Measurements from ENCODE around the gene FGD4. TPM values are rescaled to one million over a fixed set of nuclear protein-coding genes. Genes with fewer than 3 reads are reported as not detected.

FGD4 gene
- total and polyA plus RNA-seq, 9 of the 15 experiments (the other 6 are each of a cell fraction or from before 2014, with no cell fraction given): 0.05 to 0.51 (median 0.27) TPM

GRCh38 chr12:32600681-32601080, 201.3 kb downstream of the FGD4 start (continued):
- TF ChIP-seq ZNF143 (CRISPR knock-in tag; IDR thresholded peaks at IDR 0.05) (no peak), ZZZ3 (IDR thresholded peaks at IDR 0.05) (no peak), HOXB6 (CRISPR knock-in tag; IDR thresholded peaks at IDR 0.05; ENCODE audit: borderline replicate concordance) (no peak)

- Histone ChIP-seq H3K27me3 (ENCODE audit: control insufficient read depth in 2 of 2, insufficient read depth in 2 of 2, low read length in 2 of 2) (peaks cover 0 to 10% of the 10 kb centered on the region in 2 experiments; a peak in 1 of 5 replicates), H4K20me1 (replicated peaks; ENCODE audit: control insufficient read depth, insufficient read depth, low read length) (no peaks in the 10 kb centered on the region), H3K36me3 (ENCODE audit: control insufficient read depth, insufficient read depth, low read length) (no peaks in the 10 kb centered on the region), H3K9me1 (ENCODE audit: control insufficient read depth, insufficient read depth, low read length) (no peaks in the 10 kb centered on the region), H2AFZ (ENCODE audit: low read depth, low read length) (no peak overlapping the region), H3K9ac (ENCODE audit: insufficient read depth in 1 of 2, low read depth in 2 of 2, low read length in 2 of 2) (no peak overlapping the region), H3K4me2 (ENCODE audit: insufficient read depth, low read length) (no peak overlapping the region), H3K9me3 (replicated peaks; ENCODE audit: control insufficient read depth, insufficient read depth, low read depth, low read length) (no peaks in the 10 kb centered on the region), H3K27ac (ENCODE audit: extremely low read depth, low read depth, low read length) (no peak overlapping the region), H3K4me3 (no peak overlapping the region), H3K79me2 (ENCODE audit: control insufficient read depth, insufficient read depth, low read length) (no peaks in the 10 kb centered on the region), H3K4me1 (replicated peaks in 1 of 2; ENCODE audit: control insufficient read depth in 2 of 2, insufficient read depth in 2 of 2, low read length in 2 of 2) (no peaks in the 10 kb centered on the region)
- ChIA-PET CTCF (ENCODE audit: low intra/inter-chr PET ratio) (no interaction called here), POLR2A (interaction anchor here (0.5 kb wide), 1 partner anchor 884 kb away, joined by 3 read pairs; no protein-coding TSS in a partner anchor)
- intact Hi-C loops (cut with micrococcal nuclease): no loop called here
- no TSS peak for BruUV-seq (replicated peaks)
- in situ Hi-C loops (cut with MboI): no loop called here
- ATAC-seq (no peak), DNase-seq (ENCODE audit: extremely low read depth in 1 of 4, low spot score in 3 of 4) (no peak), FAIRE-seq (no peak)
- WGBS (ENCODE audit: insufficient coverage, low coverage, missing lambda C conversion rate): no CpG with 5 or more reads among the region's 3 CpGs
- TF ChIP-seq ZNF436 (CRISPR knock-in tag; IDR thresholded peaks at IDR 0.05): no peak
- TF ChIP-seq PRDM10 (IDR thresholded peaks at IDR 0.05; ENCODE audit: partially characterized antibody): no peak
- TF ChIP-seq ZNF449 (CRISPR knock-in tag; IDR thresholded peaks at IDR 0.05): no peak
- no peak for TF ChIP-seq ZNF511 (CRISPR knock-in tag; IDR thresholded peaks at IDR 0.05)
- no peak for TF ChIP-seq NR2C1 (IDR thresholded peaks at IDR 0.05)
- no peak for TF ChIP-seq NR2C1 (tag; IDR thresholded peaks at IDR 0.05)
- no peak for TF ChIP-seq DDX20 (tag; IDR thresholded peaks at IDR 0.05; ENCODE audit: low read depth)
- TF ChIP-seq TCF7 (IDR thresholded peaks at IDR 0.05; ENCODE audit: borderline replicate concordance): no peak
These were observed 203.7 kb downstream of the FGD4 start for GRCh38 chr12:32603071-32603470.

Data from K562 (cell line).